Activated T-cell treated with anti-CD3 and anti-CD28 coated beads for 48 hours (primary cell): ENCODE data around the gene DLGAP1.

Experiments
- DNase-seq: peaks from one replicate; pipeline ENCODE4 v3.0.0-alpha.2; 2020; ENCODE audit warnings: low read depth

DLGAP1 gene

GRCh38 chr18:4172196-4173100, 282.7 kb downstream of the DLGAP1 start:
- DNase-seq = no peak

GRCh38 chr18:4157352-4157751, 297.8 kb downstream of the DLGAP1 start:
- no peak for DNase-seq

GRCh38 chr18:4146797-4147196, 308.3 kb downstream of the DLGAP1 start:
- no peak for DNase-seq

GRCh38 chr18:4144201-4144600, 310.9 kb downstream of the DLGAP1 start:
- DNase-seq = no peak

- DNase-seq = no peak
Observed at GRCh38 chr18:4143585-4143984, 311.5 kb downstream of the DLGAP1 start.

GRCh38 chr18:4142876-4143275, 312.2 kb downstream of the DLGAP1 start:
- DNase-seq = no peak

- DNase-seq = no peak
Observed at GRCh38 chr18:4134700-4135099, 320.4 kb downstream of the DLGAP1 start.

GRCh38 chr18:4130734-4131719, 324.1 kb downstream of the DLGAP1 start:
- DNase-seq = no peak

GRCh38 chr18:4126939-4127338, 328.2 kb downstream of the DLGAP1 start:
- DNase-seq = no peak

GRCh38 chr18:4125627-4126230, 329.4 kb downstream of the DLGAP1 start:
- no peak for DNase-seq

- DNase-seq = no peak
Observed at GRCh38 chr18:4125224-4125623, 329.9 kb downstream of the DLGAP1 start.

- DNase-seq = no peak
Observed at GRCh38 chr18:4119813-4120212, 335.3 kb downstream of the DLGAP1 start.

GRCh38 chr18:4119127-4119648, 335.9 kb downstream of the DLGAP1 start:
- DNase-seq = no peak

- DNase-seq = no peak
Observed at GRCh38 chr18:4108016-4108415, 347.1 kb downstream of the DLGAP1 start.

GRCh38 chr18:4107049-4107467, 348.0 kb downstream of the DLGAP1 start:
- no peak for DNase-seq

GRCh38 chr18:4106407-4107033, 348.6 kb downstream of the DLGAP1 start:
- peak; percentile 46 for DNase-seq

- DNase-seq = no peak
Observed at GRCh38 chr18:4102901-4103300, 352.2 kb downstream of the DLGAP1 start.

- DNase-seq = no peak
Observed at GRCh38 chr18:4101009-4101408, 354.1 kb downstream of the DLGAP1 start.

GRCh38 chr18:4096486-4096885, 358.6 kb downstream of the DLGAP1 start:
- DNase-seq = no peak

- no peak for DNase-seq
Observed at GRCh38 chr18:4093676-4094075, 361.4 kb downstream of the DLGAP1 start.

- DNase-seq = no peak
Observed at GRCh38 chr18:4084382-4084900, 370.7 kb downstream of the DLGAP1 start.
